IMR-90 (cell line): ENCODE data around the gene HAAO.

Experiments used
- BHLHE40 ChIP-seq: fragments of 150-350 bp; IDR thresholded peaks from 2 replicates; pipeline ENCODE4 v1.6.1; 2016; ENCODE audit warnings: mild to moderate bottlenecking, low read depth, low read length
- CEBPB ChIP-seq: IDR thresholded peaks from 2 replicates; pipeline ENCODE4 v1.6.1; 2012; ENCODE audit warnings: low read depth, low read length, improper control_type of control experiment
- CHD1 ChIP-seq: IDR thresholded peaks from 2 replicates; pipeline ENCODE4 v1.6.1; 2012; ENCODE audit warnings: low read depth, low read length, improper control_type of control experiment
- FOS ChIP-seq: fragments of 150-350 bp; IDR thresholded peaks from 2 replicates; pipeline ENCODE4 v1.6.1; 2016; ENCODE audit warnings: low read depth, low read length
- MAFK ChIP-seq: IDR thresholded peaks from 2 replicates; pipeline ENCODE4 v1.6.1; 2012; ENCODE audit warnings: low read depth, low read length, improper control_type of control experiment
- MAZ ChIP-seq: IDR thresholded peaks from 2 replicates; pipeline ENCODE4 v1.6.1; 2012; ENCODE audit warnings: low read depth, mild to moderate bottlenecking, low read length, improper control_type of control experiment, moderate library complexity, borderline replicate concordance
- POLR2A ChIP-seq: IDR thresholded peaks from 2 replicates; pipeline ENCODE4 v1.6.1; 2012; ENCODE audit warnings: mild to moderate bottlenecking, low read depth, low read length
- RAD21 ChIP-seq: IDR thresholded peaks from 2 replicates; pipeline ENCODE4 v1.6.1; 2012; ENCODE audit warnings: low read length, improper control_type of control experiment
- RCOR1 ChIP-seq: IDR thresholded peaks from 2 replicates; pipeline ENCODE4 v1.6.1; 2012; ENCODE audit warnings: mild to moderate bottlenecking, low read length, improper control_type of control experiment; ENCODE audit not compliant: insufficient replicate concordance
- RFX5 ChIP-seq: IDR thresholded peaks from 2 replicates; pipeline ENCODE4 v1.8.0; 2012; ENCODE audit warnings: low read depth, mild to moderate bottlenecking, low read length, moderate library complexity
- SMC3 ChIP-seq: fragments of 150-350 bp; IDR thresholded peaks from 2 replicates; pipeline ENCODE4 v1.6.1; 2016; ENCODE audit warnings: low read depth, mild to moderate bottlenecking, antibody characterized with exemption, low read length, moderate library complexity
- TF ChIP-seq, protein P1 (sequence below): fragments of 150-350 bp; IDR thresholded peaks from 2 replicates; pipeline ENCODE4 v1.6.1; 2017; ENCODE audit warnings: mild to moderate bottlenecking, antibody characterized with exemption, low read length, low read depth
- TF ChIP-seq, protein P2 (sequence below): conservative IDR thresholded peaks from 2 replicates; pipeline ENCODE4 v1.5.1; 2012; ENCODE audit warnings: mild to moderate bottlenecking, low read depth, low read length, improper control_type of control experiment

DNA sequence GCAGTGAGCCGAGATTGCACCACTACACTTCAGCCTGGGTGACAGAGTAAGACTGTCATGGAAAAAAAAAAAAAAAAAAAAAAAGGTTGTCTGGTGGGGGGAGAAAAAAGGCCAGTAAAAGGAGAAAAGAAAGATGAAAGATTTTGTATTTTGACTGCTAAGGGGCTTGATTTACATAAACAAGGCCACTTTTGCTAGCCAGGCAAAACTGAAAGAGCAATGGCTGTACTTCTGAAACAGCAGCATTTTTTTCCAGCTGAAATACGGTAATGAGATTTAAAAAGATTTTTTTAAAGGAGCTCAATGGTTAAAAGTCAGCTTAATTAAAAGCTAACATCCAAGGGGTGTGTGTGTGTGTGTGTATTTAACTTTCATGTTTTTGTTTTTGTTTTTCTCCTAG is 17.2 kb downstream of the HAAO start:
- TF ChIP-seq, protein P1, sequence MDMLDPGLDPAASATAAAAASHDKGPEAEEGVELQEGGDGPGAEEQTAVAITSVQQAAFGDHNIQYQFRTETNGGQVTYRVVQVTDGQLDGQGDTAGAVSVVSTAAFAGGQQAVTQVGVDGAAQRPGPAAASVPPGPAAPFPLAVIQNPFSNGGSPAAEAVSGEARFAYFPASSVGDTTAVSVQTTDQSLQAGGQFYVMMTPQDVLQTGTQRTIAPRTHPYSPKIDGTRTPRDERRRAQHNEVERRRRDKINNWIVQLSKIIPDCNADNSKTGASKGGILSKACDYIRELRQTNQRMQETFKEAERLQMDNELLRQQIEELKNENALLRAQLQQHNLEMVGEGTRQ = no peak
- TF ChIP-seq, protein P2, sequence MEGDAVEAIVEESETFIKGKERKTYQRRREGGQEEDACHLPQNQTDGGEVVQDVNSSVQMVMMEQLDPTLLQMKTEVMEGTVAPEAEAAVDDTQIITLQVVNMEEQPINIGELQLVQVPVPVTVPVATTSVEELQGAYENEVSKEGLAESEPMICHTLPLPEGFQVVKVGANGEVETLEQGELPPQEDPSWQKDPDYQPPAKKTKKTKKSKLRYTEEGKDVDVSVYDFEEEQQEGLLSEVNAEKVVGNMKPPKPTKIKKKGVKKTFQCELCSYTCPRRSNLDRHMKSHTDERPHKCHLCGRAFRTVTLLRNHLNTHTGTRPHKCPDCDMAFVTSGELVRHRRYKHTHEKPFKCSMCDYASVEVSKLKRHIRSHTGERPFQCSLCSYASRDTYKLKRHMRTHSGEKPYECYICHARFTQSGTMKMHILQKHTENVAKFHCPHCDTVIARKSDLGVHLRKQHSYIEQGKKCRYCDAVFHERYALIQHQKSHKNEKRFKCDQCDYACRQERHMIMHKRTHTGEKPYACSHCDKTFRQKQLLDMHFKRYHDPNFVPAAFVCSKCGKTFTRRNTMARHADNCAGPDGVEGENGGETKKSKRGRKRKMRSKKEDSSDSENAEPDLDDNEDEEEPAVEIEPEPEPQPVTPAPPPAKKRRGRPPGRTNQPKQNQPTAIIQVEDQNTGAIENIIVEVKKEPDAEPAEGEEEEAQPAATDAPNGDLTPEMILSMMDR = no peak
- TF ChIP-seq RCOR1 = no peak
- no peak for TF ChIP-seq CHD1
- no peak for TF ChIP-seq POLR2A
- TF ChIP-seq CEBPB = no peak
- TF ChIP-seq FOS = no peak
- no peak for TF ChIP-seq RAD21
- TF ChIP-seq MAFK = no peak
- no peak for TF ChIP-seq RFX5
- TF ChIP-seq SMC3 = no peak
- no peak for TF ChIP-seq MAZ
- no peak for TF ChIP-seq BHLHE40
